SK-N-SH (cell line): ENCODE data around the gene WDR33. TPM values are rescaled to one million over a fixed set of nuclear protein-coding genes. Genes with fewer than 3 reads are reported as not detected.

Source experiments
- CTCF ChIA-PET: fragments of 300-600, 350-600 bp; formaldehyde crosslinking; extraction: SDS; loops from one replicate; lab custom pipeline; 2021; lab: Yijun Ruan, JAX
- POLR2A ChIA-PET: fragments of 350-600 bp; sonication (Branson Sonifier 250); formaldehyde crosslinking; extraction: SDS; loops from one replicate; lab custom pipeline; 2020; ENCODE audit warnings: antibody characterized with exemption, inconsistent platforms; lab: Yijun Ruan, JAX
- DNase-seq: peaks from one replicate; pipeline ENCODE4 v3.0.0; 2012
- H2AFZ ChIP-seq: fragments of 200-600 bp; sonication (generic); 2 replicates; pipeline ENCODE4 v1.8.1; 2016; ENCODE audit warnings: antibody characterized with exemption, mild to moderate bottlenecking, low read depth
- H3F3A ChIP-seq: fragments of 200-600 bp; sonication (generic); replicated peaks from 2 replicates; pipeline ENCODE3; 2016; ENCODE audit warnings: antibody characterized with exemption, mild to moderate bottlenecking; ENCODE audit not compliant: insufficient read depth
- H3K27ac ChIP-seq, 2 experiments: fragments of 200-500 bp in 1 of 2; fragments of 200-600 bp in 1 of 2; sonication (Bioruptor generic) in 1 of 2; sonication (generic), shearing (Covaris generic) in 1 of 2; 2 replicates each; pipeline versions ENCODE4 v1.5.1 to v1.6.1; 2014 to 2016; ENCODE audit warnings: low read depth in 2 of 2, inconsistent platforms in 1 of 2, low read length in 1 of 2, mild to moderate bottlenecking in 1 of 2, mixed read lengths in 1 of 2
- H3K27me3 ChIP-seq: fragments of 200-600 bp; sonication (generic), shearing (Covaris generic); 2 replicates; pipeline ENCODE4 v1.6.1; 2016; ENCODE audit warnings: mixed run types; ENCODE audit not compliant: insufficient read depth
- H3K36me3 ChIP-seq, 2 experiments: fragments of 200-500 bp in 1 of 2; fragments of 200-600 bp in 1 of 2; sonication (Bioruptor generic) in 1 of 2; sonication (generic) in 1 of 2; replicated peaks in 1 of 2; 2 replicates each; pipeline versions ENCODE3 to v1.5.1; 2014 to 2016; ENCODE audit warnings: low read length in 1 of 2, mild to moderate bottlenecking in 1 of 2; ENCODE audit not compliant: insufficient read depth in 2 of 2, control insufficient read depth in 1 of 2
- H3K4me1 ChIP-seq, 2 experiments: fragments of 200-500 bp in 1 of 2; fragments of 200-600 bp in 1 of 2; sonication (Bioruptor generic) in 1 of 2; sonication (generic), shearing (Covaris generic) in 1 of 2; 2 replicates each; pipeline versions ENCODE4 v1.5.1 to v1.6.1; 2014 to 2016; ENCODE audit warnings: low read depth in 1 of 2, low read length in 1 of 2, mixed run types in 1 of 2; ENCODE audit not compliant: insufficient read depth in 2 of 2, control insufficient read depth in 1 of 2
- H3K4me2 ChIP-seq: fragments of 200-600 bp; sonication (generic), shearing (Covaris generic); 2 replicates; pipeline ENCODE4 v1.6.1; 2017; ENCODE audit warnings: mixed run types
- H3K4me3 ChIP-seq, 2 experiments: fragments of 200-500 bp in 1 of 2; fragments of 200-600 bp in 1 of 2; sonication (Bioruptor generic) in 1 of 2; sonication (generic), shearing (Covaris generic) in 1 of 2; 2 replicates each; pipeline versions ENCODE4 v1.5.1 to v1.8.1; 2014 to 2016; ENCODE audit warnings: low read depth in 2 of 2, inconsistent platforms in 1 of 2, low read length in 1 of 2, mild to moderate bottlenecking in 1 of 2, mixed read lengths in 1 of 2, moderate library complexity in 1 of 2
- H3K79me2 ChIP-seq: fragments of 200-600 bp; sonication (generic); 2 replicates; pipeline ENCODE4 v1.8.1; 2017; ENCODE audit warnings: mild to moderate bottlenecking; ENCODE audit not compliant: insufficient read depth
- H3K9ac ChIP-seq: fragments of 200-600 bp; sonication (generic); 2 replicates; pipeline ENCODE4 v1.6.1; 2017; ENCODE audit warnings: mixed run types
- H3K9me2 ChIP-seq: fragments of 200-600 bp; sonication (generic); 2 replicates; pipeline ENCODE4 v1.6.1; 2017; ENCODE audit warnings: mixed run types
- H3K9me3 ChIP-seq: fragments of 200-600 bp; sonication (generic); 2 replicates; pipeline ENCODE4 v1.6.1; 2017; ENCODE audit warnings: mixed run types, mild to moderate bottlenecking, moderate library complexity
- H4K20me1 ChIP-seq: fragments of 200-600 bp; sonication (generic); 2 replicates; pipeline ENCODE4 v1.6.1; 2017; ENCODE audit warnings: mild to moderate bottlenecking, mixed run types; ENCODE audit not compliant: insufficient read depth
- CHD2 ChIP-seq: fragments of 150-350 bp; IDR thresholded peaks from 2 replicates; pipeline ENCODE4 v1.6.1; 2018; ENCODE audit warnings: low read length; ENCODE audit not compliant: partially characterized antibody
- ELF1 ChIP-seq: IDR thresholded peaks from 2 replicates; pipeline ENCODE4 v1.4.0; 2012
- EZH2phosphoT487 ChIP-seq: fragments of 200-600 bp; sonication (generic); IDR thresholded peaks from 2 replicates; pipeline ENCODE4 v1.6.1; 2017; ENCODE audit warnings: low read depth, mixed run types, mild to moderate bottlenecking, antibody characterized with exemption, moderate library complexity, borderline replicate concordance
- GABPA ChIP-seq: IDR thresholded peaks from 2 replicates; pipeline ENCODE4 v1.4.0; 2012; ENCODE audit warnings: low read depth, mild to moderate bottlenecking
- MXI1 ChIP-seq: IDR thresholded peaks from 2 replicates; pipeline ENCODE4 v1.6.1; 2012; ENCODE audit warnings: mild to moderate bottlenecking, low read depth, low read length, improper control_type of control experiment
- NRF1 ChIP-seq: IDR thresholded peaks from 2 replicates; pipeline ENCODE4 v1.6.1; 2012; ENCODE audit warnings: low read depth, mild to moderate bottlenecking, low read length
- PBX3 ChIP-seq: IDR thresholded peaks from 2 replicates; pipeline ENCODE4; 2012
- POLR2AphosphoS5 ChIP-seq: IDR thresholded peaks from 2 replicates; pipeline ENCODE4 v1.6.1; 2012; ENCODE audit warnings: low read depth, low read length
- RCOR1 ChIP-seq: fragments of 150-350 bp; IDR thresholded peaks from 2 replicates; pipeline ENCODE4 v1.6.1; 2017; ENCODE audit warnings: antibody characterized with exemption, low read length
- TAF1 ChIP-seq: IDR thresholded peaks from 2 replicates; pipeline ENCODE4 v1.6.1; 2012; ENCODE audit warnings: low read depth, mild to moderate bottlenecking, low read length, moderate library complexity, borderline replicate concordance
- YY1 ChIP-seq: IDR thresholded peaks from 2 replicates; pipeline ENCODE4 v1.4.0; 2012; ENCODE audit warnings: low read depth, mild to moderate bottlenecking
- WGBS: methylation state at CpG from one replicate; pipeline ENCODE4 v1.1.6; 2017; ENCODE audit warnings: low lambda C conversion rate; 5-methylcytosine and 5-hydroxymethylcytosine counted together
- polyA plus RNA-seq, 3 experiments: library from polyadenylated mRNA; depleted of rRNA; stranded (reverse); fragments of >200 nt; gene quantifications; 2 replicates each; pipeline ENCODE4 v1.2.3, GENCODE V29; 2012
- TF ChIP-seq, protein P1 (sequence below): IDR thresholded peaks from 2 replicates; pipeline ENCODE4 v1.4.0; 2012; ENCODE audit warnings: low read depth
- TF ChIP-seq, protein P2 (sequence below): IDR thresholded peaks from 2 replicates; pipeline ENCODE4 v1.6.1; 2012; ENCODE audit warnings: mild to moderate bottlenecking, low read depth, low read length, moderate library complexity
- TF ChIP-seq, protein P3 (sequence below): fragments of 200-600 bp; sonication (generic); IDR thresholded peaks from 2 replicates; pipeline ENCODE4 v1.6.1; 2017; ENCODE audit warnings: antibody characterized with exemption, mild to moderate bottlenecking, moderate library complexity

Gene WDR33
- polyA plus RNA-seq, 1 of the 3 experiments (the other 2 are of a cell fraction) = 12.4 TPM

GRCh38 chr2:127701651-127702394, 109.1 kb downstream of the WDR33 start:
- peaks cover 24% of the 10 kb centered on the region for H3F3A ChIP-seq
- H3K4me2 ChIP-seq = peak overlapping the region; percentile 97
- H3K9me2 ChIP-seq = no peaks in the 10 kb centered on the region
- H3K79me2 ChIP-seq = peaks cover 30% of the 10 kb centered on the region
- peak overlapping the region; percentile 64 to 95 for H3K27ac ChIP-seq
- peak overlapping the region; percentile 75 for H3K9ac ChIP-seq
- H2AFZ ChIP-seq = peak overlapping the region; percentile 82; the same call in 1 of the 2 replicates
- H3K36me3 ChIP-seq = peaks cover 27 to 43% of the 10 kb centered on the region in 2 experiments
- H3K9me3 ChIP-seq = no peaks in the 10 kb centered on the region
- 0 out of 2 replicates have a peak, but pooled peaks have one; percentile 10 for TF ChIP-seq TAF1
- TF ChIP-seq, protein P1, sequence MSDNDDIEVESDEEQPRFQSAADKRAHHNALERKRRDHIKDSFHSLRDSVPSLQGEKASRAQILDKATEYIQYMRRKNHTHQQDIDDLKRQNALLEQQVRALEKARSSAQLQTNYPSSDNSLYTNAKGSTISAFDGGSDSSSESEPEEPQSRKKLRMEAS = peak; percentile 79
- TF ChIP-seq RCOR1 = no peak
- TF ChIP-seq NRF1 = peak; percentile 40; the same call in 1 of the 2 replicates
- TF ChIP-seq MXI1 = peak; percentile 21; the same call in 1 of the 2 replicates
- no peak for TF ChIP-seq YY1
- TF ChIP-seq, all 33 proteins: peak for 4
- H3K4me1 ChIP-seq = peaks cover 6 to 22% of the 10 kb centered on the region in 2 experiments; a peak in 3 of 4 replicates
- no peaks in the 10 kb centered on the region for H4K20me1 ChIP-seq
- peak overlapping the region; percentile 60 to 81 for H3K4me3 ChIP-seq
- ChIA-PET POLR2A (interaction anchor here (0.7 to 1.3 kb wide), 8 partner anchors 9 to 293 kb away, joined by 3 to 7 read pairs (median 4); partner anchors contain the start of gene IWS1), CTCF (interaction anchor here (0.7 to 4.8 kb wide), 6 partner anchors 13 to 505 kb away, joined by 3 to 19 read pairs (median 3); no protein-coding TSS in a partner anchor)
- DNase-seq = peak; percentile 87
- WGBS = 1% methylated on average over 9 of the region's 108 CpGs
- H3K27me3 ChIP-seq = no peaks in the 10 kb centered on the region

DNA sequence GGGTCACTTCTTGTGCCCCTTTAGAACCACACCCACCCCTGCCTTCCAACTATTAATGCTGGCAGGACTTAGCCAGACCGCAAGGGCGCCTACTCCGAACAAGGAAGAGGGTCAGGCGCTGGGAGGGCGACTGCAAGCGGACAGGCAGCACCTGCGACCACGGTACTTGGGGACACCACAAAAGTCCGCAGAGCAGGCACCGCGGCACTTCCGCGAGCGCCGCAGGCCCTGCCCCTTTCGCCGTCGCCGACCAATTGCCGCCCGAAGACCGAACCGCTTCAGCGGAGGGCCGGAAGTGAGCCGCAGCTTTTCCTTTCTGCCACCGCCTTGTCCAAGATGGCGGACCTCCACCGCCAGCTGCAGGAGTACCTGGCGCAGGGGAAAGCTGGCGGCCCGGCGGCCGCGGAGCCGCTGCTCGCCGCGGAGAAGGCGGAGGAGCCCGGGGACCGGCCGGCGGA, 109.7 kb downstream of the WDR33 start, which contains the start of gene SFT2D3:
Gene SFT2D3 (plus strand): TSS at position 305 of the 458 bp plus-strand sequence. CDS start 32 bp downstream, at position 337.
- Histone ChIP-seq H3K36me3 (peaks cover 21 to 37% of the 10 kb centered on the region in 2 experiments), H3K9me3 (no peaks in the 10 kb centered on the region), H3K4me2 (peak within 1 kb of the TSS; percentile 97), H4K20me1 (no peaks in the 10 kb centered on the region), H3K4me3 (peak within 1 kb of the TSS; percentile 60 to 81), H3K79me2 (peaks cover 30% of the 10 kb centered on the region), H3F3A (peaks cover 24% of the 10 kb centered on the region), H3K9me2 (no peaks in the 10 kb centered on the region), H3K27me3 (no peaks in the 10 kb centered on the region), H2AFZ (peak within 1 kb of the TSS; percentile 82), H3K4me1 (peaks cover 6 to 16% of the 10 kb centered on the region in 2 experiments; a peak in 3 of 4 replicates), H3K27ac (peak within 1 kb of the TSS; percentile 64 to 95), H3K9ac (peak within 1 kb of the TSS; percentile 75)
- ChIA-PET POLR2A (interaction anchor here (0.6 to 1.3 kb wide), 5 partner anchors 9 to 175 kb away, joined by 3 to 7 read pairs (median 5); partner anchors contain the start of gene IWS1), CTCF (interaction anchor here (0.7 to 4.8 kb wide), 2 partner anchors 51 to 110 kb away, joined by 3 to 19 read pairs; no protein-coding TSS in a partner anchor)
- TF ChIP-seq, protein P2, sequence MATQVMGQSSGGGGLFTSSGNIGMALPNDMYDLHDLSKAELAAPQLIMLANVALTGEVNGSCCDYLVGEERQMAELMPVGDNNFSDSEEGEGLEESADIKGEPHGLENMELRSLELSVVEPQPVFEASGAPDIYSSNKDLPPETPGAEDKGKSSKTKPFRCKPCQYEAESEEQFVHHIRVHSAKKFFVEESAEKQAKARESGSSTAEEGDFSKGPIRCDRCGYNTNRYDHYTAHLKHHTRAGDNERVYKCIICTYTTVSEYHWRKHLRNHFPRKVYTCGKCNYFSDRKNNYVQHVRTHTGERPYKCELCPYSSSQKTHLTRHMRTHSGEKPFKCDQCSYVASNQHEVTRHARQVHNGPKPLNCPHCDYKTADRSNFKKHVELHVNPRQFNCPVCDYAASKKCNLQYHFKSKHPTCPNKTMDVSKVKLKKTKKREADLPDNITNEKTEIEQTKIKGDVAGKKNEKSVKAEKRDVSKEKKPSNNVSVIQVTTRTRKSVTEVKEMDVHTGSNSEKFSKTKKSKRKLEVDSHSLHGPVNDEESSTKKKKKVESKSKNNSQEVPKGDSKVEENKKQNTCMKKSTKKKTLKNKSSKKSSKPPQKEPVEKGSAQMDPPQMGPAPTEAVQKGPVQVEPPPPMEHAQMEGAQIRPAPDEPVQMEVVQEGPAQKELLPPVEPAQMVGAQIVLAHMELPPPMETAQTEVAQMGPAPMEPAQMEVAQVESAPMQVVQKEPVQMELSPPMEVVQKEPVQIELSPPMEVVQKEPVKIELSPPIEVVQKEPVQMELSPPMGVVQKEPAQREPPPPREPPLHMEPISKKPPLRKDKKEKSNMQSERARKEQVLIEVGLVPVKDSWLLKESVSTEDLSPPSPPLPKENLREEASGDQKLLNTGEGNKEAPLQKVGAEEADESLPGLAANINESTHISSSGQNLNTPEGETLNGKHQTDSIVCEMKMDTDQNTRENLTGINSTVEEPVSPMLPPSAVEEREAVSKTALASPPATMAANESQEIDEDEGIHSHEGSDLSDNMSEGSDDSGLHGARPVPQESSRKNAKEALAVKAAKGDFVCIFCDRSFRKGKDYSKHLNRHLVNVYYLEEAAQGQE = peak; percentile 43; the same call in 1 of the 2 replicates
- TF ChIP-seq CHD2 (peak; percentile 65), TAF1 (peak; percentile 97), POLR2AphosphoS5 (peak; percentile 93), RCOR1 (peak; percentile 21; the same call in 1 of the 2 replicates), PBX3 (no peak), EZH2phosphoT487 (no peak), MXI1 (peak; percentile 29; the same call in 1 of the 2 replicates), ELF1 (peak; percentile 91), YY1 (peak; percentile 94), GABPA (peak; percentile 79)
- TF ChIP-seq, protein P1 = 0 out of 2 replicates have a peak, but pooled peaks have one; percentile 13
- TF ChIP-seq, protein P3, sequence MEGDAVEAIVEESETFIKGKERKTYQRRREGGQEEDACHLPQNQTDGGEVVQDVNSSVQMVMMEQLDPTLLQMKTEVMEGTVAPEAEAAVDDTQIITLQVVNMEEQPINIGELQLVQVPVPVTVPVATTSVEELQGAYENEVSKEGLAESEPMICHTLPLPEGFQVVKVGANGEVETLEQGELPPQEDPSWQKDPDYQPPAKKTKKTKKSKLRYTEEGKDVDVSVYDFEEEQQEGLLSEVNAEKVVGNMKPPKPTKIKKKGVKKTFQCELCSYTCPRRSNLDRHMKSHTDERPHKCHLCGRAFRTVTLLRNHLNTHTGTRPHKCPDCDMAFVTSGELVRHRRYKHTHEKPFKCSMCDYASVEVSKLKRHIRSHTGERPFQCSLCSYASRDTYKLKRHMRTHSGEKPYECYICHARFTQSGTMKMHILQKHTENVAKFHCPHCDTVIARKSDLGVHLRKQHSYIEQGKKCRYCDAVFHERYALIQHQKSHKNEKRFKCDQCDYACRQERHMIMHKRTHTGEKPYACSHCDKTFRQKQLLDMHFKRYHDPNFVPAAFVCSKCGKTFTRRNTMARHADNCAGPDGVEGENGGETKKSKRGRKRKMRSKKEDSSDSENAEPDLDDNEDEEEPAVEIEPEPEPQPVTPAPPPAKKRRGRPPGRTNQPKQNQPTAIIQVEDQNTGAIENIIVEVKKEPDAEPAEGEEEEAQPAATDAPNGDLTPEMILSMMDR = no peak
- no CpG with 5 or more reads among the region's 44 CpGs for WGBS
- DNase-seq = peak; percentile 95
